Parathyroid adenoma (tissue), 2 donors: ENCODE data around the gene MESD.

Source experiments
- H2AFZ ChIP-seq: fragments of 300-600 bp; sonication (generic); one replicate; pipeline ENCODE4 v1.7.0; 2017; ENCODE audit warnings: antibody characterized with exemption, mild to moderate bottlenecking
- H3K27ac ChIP-seq: fragments of 300-600 bp; sonication (generic); one replicate; pipeline ENCODE4 v1.7.0; 2017
- H3K27me3 ChIP-seq: fragments of 300-600 bp; sonication (generic); one replicate; pipeline ENCODE4 v1.7.0; 2017; ENCODE audit warnings: low read length; ENCODE audit not compliant: control insufficient read depth, insufficient read depth
- H3K36me3 ChIP-seq: fragments of 300-600 bp; sonication (generic); one replicate; pipeline ENCODE4 v1.7.0; 2017; ENCODE audit warnings: low read length; ENCODE audit not compliant: control insufficient read depth, insufficient read depth
- H3K4me1 ChIP-seq: fragments of 300-600 bp; sonication (generic); one replicate; pipeline ENCODE4 v1.7.0; 2017; ENCODE audit warnings: control low read depth
- H3K4me2 ChIP-seq: fragments of 300-600 bp; sonication (generic); one replicate; pipeline ENCODE4 v1.7.0; 2017; ENCODE audit warnings: low read length
- H3K4me3 ChIP-seq: fragments of 300-600 bp; sonication (generic); one replicate; pipeline ENCODE4 v1.7.0; 2017; ENCODE audit warnings: low read depth, low read length
- H3K79me2 ChIP-seq: fragments of 300-600 bp; sonication (generic); one replicate; pipeline ENCODE4 v1.7.0; 2017; ENCODE audit warnings: control low read depth
- H3K9ac ChIP-seq: fragments of 300-600 bp; sonication (generic); one replicate; pipeline ENCODE4 v1.7.0; 2017; ENCODE audit warnings: mild to moderate bottlenecking
- H3K9me3 ChIP-seq: fragments of 300-600 bp; sonication (generic); one replicate; pipeline ENCODE4 v1.7.0; 2017; ENCODE audit warnings: low read length; ENCODE audit not compliant: control insufficient read depth
- TF ChIP-seq, protein P1 (sequence below): fragments of 300-600 bp; sonication (generic); IDR thresholded peaks from one replicate; pipeline ENCODE4 v1.7.0; 2017; ENCODE audit warnings: antibody characterized with exemption, mild to moderate bottlenecking
- donor health status: primary hyperparathyroidism.

MESD gene

DNA sequence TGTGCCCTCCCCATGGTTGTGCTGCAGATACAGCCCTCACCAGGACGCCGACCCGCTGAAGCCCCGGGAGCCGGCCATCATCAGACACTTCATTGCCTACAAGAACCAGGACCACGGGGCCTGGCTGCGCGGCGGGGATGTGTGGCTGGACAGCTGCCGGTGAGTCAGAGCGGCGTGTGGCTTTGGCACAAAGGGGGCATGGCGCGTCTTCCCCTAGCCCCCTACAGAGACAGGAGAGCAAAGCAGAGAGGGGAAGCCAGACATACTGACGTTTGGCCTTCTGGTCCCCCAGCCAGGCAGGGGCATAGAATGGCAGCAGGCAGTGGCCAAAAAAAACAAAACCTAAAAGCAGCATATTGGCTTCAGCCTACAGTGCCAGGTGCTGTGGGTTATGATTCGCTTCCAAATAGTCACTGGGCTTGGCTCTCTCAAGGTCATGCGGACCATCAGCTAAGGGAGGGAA lies 64.0 kb downstream of the MESD start:
- no peaks in the 10 kb centered on the region for H3K36me3 ChIP-seq
- H3K9ac ChIP-seq, result no peak overlapping the region
- H3K27me3 ChIP-seq, result no peaks in the 10 kb centered on the region
- no peaks in the 10 kb centered on the region for H3K4me1 ChIP-seq
- no peaks in the 10 kb centered on the region for H3K79me2 ChIP-seq
- H3K27ac ChIP-seq, result no peak overlapping the region
- H2AFZ ChIP-seq, result no peak overlapping the region
- TF ChIP-seq, protein P1, sequence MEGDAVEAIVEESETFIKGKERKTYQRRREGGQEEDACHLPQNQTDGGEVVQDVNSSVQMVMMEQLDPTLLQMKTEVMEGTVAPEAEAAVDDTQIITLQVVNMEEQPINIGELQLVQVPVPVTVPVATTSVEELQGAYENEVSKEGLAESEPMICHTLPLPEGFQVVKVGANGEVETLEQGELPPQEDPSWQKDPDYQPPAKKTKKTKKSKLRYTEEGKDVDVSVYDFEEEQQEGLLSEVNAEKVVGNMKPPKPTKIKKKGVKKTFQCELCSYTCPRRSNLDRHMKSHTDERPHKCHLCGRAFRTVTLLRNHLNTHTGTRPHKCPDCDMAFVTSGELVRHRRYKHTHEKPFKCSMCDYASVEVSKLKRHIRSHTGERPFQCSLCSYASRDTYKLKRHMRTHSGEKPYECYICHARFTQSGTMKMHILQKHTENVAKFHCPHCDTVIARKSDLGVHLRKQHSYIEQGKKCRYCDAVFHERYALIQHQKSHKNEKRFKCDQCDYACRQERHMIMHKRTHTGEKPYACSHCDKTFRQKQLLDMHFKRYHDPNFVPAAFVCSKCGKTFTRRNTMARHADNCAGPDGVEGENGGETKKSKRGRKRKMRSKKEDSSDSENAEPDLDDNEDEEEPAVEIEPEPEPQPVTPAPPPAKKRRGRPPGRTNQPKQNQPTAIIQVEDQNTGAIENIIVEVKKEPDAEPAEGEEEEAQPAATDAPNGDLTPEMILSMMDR, result no peak
- no peaks in the 10 kb centered on the region for H3K9me3 ChIP-seq
- H3K4me2 ChIP-seq, result no peak overlapping the region
- no peak overlapping the region for H3K4me3 ChIP-seq

DNA sequence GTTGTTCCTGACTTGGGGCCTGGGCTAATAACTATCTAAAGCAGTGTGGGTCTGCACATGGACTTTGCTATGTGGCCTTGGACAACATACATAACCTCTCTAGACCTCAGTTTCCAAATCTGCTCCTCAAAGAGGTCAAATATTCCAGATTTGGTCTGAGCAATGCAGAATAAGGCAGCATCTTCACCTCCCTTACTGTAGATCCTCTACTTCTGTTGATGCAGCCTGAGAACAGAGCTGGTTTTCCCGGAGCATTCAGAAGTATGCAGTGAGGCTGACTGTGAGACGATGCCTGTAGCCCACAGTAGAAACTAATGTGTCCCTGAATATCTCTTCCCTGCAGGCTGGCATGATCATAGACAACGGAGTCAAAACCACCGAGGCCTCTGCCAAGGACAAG lies 65.3 kb downstream of the MESD start:
- Histone ChIP-seq H3K4me3 (no peak overlapping the region), H3K27ac (no peak overlapping the region), H3K9ac (no peak overlapping the region), H3K9me3 (no peaks in the 10 kb centered on the region), H3K4me2 (no peak overlapping the region), H3K27me3 (no peaks in the 10 kb centered on the region), H3K36me3 (no peaks in the 10 kb centered on the region), H3K4me1 (no peaks in the 10 kb centered on the region), H2AFZ (no peak overlapping the region), H3K79me2 (no peaks in the 10 kb centered on the region)
- TF ChIP-seq, protein P1, result no peak

DNA sequence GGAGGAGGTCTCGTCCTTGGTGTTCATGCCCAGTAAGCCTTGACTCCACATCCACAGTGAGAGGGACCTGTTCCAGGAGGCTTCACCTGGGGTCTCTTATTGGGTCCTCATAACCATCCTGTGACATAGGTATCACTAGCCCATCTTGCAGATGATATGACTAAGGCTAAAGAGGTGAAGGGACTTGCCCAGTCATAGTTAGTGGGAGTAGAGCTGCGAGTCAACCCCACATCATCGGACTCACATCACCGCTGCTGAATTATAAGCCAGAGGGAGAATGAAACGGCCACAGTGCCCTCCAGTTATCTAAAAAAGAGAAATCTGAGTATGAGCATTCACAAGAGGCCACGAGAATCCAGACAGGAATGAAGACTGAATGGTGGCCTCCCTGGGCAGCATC lies 66.0 kb downstream of the MESD start:
- Histone ChIP-seq H3K27ac (no peak overlapping the region), H2AFZ (no peak overlapping the region), H3K9me3 (no peaks in the 10 kb centered on the region), H3K79me2 (no peaks in the 10 kb centered on the region), H3K4me2 (no peak overlapping the region), H3K9ac (no peak overlapping the region), H3K4me3 (no peak overlapping the region), H3K4me1 (no peaks in the 10 kb centered on the region), H3K27me3 (no peaks in the 10 kb centered on the region), H3K36me3 (no peaks in the 10 kb centered on the region)
- TF ChIP-seq, protein P1, result no peak

DNA sequence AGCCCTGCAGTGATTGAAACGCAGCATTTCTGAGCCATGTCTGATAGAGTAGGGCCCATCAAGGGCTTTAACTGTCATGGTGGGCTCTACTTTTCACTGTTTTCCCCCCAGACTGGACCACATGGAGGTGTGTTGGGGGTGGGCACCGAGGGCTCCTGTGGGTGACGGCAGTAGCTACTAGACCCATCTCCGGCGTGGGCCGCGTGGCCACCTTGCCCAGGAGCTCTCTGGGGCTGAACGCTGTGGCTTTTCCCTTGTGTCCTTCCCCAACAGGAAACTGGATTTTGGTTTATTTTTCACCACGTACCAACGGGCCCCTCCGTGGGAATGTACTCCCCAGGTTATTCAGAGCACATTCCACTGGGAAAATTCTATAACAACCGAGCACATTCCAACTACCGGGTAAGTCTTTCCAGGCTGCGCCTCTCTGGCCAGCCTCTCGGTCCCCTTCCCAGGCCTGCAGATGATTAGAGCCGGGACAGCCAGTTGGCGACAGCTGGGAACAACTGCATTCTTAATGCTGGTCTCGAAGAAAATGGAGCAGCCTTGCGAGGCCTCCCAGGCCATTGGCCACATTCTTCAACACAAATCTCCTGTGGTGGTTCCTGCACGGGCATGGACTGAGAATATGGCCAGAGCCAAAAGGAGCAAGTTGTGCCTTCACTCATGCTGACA lies 67.7 kb downstream of the MESD start:
- no peaks in the 10 kb centered on the region for H3K9me3 ChIP-seq
- no peak overlapping the region for H3K9ac ChIP-seq
- no peak overlapping the region for H3K27ac ChIP-seq
- H3K27me3 ChIP-seq, result no peaks in the 10 kb centered on the region
- no peak overlapping the region for H3K4me2 ChIP-seq
- no peak overlapping the region for H2AFZ ChIP-seq
- H3K79me2 ChIP-seq, result no peaks in the 10 kb centered on the region
- TF ChIP-seq, protein P1, result no peak
- no peaks in the 10 kb centered on the region for H3K36me3 ChIP-seq
- H3K4me3 ChIP-seq, result no peak overlapping the region
- H3K4me1 ChIP-seq, result no peaks in the 10 kb centered on the region

DNA sequence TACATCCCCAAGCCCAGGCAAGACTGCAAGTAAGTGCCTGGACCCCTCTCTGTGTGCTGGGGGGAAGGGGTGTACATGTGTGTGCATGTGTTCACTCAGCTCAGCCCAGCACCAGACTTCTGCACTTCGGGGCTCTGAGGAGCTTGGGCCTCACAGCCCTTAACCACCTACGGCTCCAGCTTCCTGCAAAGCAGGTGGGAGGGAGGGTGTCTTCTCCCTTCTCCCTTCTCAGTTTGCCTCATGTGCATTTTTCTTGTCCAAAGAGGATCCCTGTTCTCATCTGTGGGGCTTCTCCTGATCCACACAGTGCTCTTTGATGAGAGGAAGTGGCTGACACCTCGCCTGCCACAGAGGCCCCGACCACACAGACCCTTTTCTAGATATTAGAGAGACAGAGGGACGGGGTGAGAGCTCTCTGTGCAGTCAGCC lies 69.3 kb downstream of the MESD start:
- no peak overlapping the region for H3K4me2 ChIP-seq
- no peak overlapping the region for H3K27ac ChIP-seq
- H3K9me3 ChIP-seq, result no peaks in the 10 kb centered on the region
- no peaks in the 10 kb centered on the region for H3K27me3 ChIP-seq
- TF ChIP-seq, protein P1, result no peak
- no peaks in the 10 kb centered on the region for H3K79me2 ChIP-seq
- H2AFZ ChIP-seq, result no peak overlapping the region
- no peaks in the 10 kb centered on the region for H3K4me1 ChIP-seq
- H3K36me3 ChIP-seq, result no peaks in the 10 kb centered on the region
- no peak overlapping the region for H3K9ac ChIP-seq
- H3K4me3 ChIP-seq, result no peak overlapping the region
